HepG2 (cell line): ENCODE data around the gene NOS2. TPM values are rescaled to one million over a fixed set of nuclear protein-coding genes. Genes with fewer than 3 reads are reported as not detected.

Experiments
- ATF7 ChIP-seq, 2 experiments: fragments of 450-650 bp in 1 of 2; sonication (generic) in 1 of 2; formaldehyde crosslinking in 1 of 2; IDR thresholded peaks; 2 replicates each; pipeline versions ENCODE4 v1.4.0 to v1.6.1; 2016 to 2020; ENCODE audit warnings: antibody characterized with exemption in 1 of 2, mild to moderate bottlenecking in 1 of 2, missing genetic modification reagents in 1 of 2
- CBFB ChIP-seq: sonication (generic); formaldehyde crosslinking; IDR thresholded peaks from 2 replicates; pipeline ENCODE4 v1.4.0; 2020; ENCODE audit warnings: missing genetic modification reagents
- CREM ChIP-seq, 2 experiments: sonication (generic) in 1 of 2; formaldehyde crosslinking in 1 of 2; IDR thresholded peaks; 2 replicates each; pipeline versions ENCODE4 v1.4.0 to v1.6.1; 2016 to 2020; ENCODE audit warnings: antibody characterized with exemption in 1 of 2, mild to moderate bottlenecking in 1 of 2, missing genetic modification reagents in 1 of 2
- FOXK1 ChIP-seq: sonication (generic); formaldehyde crosslinking; IDR thresholded peaks from 2 replicates; pipeline ENCODE4 v1.4.0; 2020; ENCODE audit warnings: low read depth, missing genetic modification reagents, borderline replicate concordance
- GABPB1 ChIP-seq: IDR thresholded peaks from 2 replicates; pipeline ENCODE4 v1.6.1; 2016; ENCODE audit warnings: mild to moderate bottlenecking, missing genetic modification reagents, moderate library complexity, missing compliant biosample characterization
- MAFG ChIP-seq: sonication (generic); formaldehyde crosslinking; IDR thresholded peaks from 2 replicates; pipeline ENCODE4 v1.5.1; 2020; ENCODE audit warnings: mild to moderate bottlenecking, missing genetic modification reagents
- PTBP1 ChIP-seq: fragments of 200-400 bp; formaldehyde crosslinking; IDR thresholded peaks from 2 replicates; pipeline ENCODE4 v1.6.1; 2018; ENCODE audit warnings: low read length, low read depth; ENCODE audit not compliant: poor library complexity, severe bottlenecking
- RFXAP ChIP-seq: sonication (generic); formaldehyde crosslinking; IDR thresholded peaks from 2 replicates; pipeline ENCODE4 v1.4.0; 2020; ENCODE audit warnings: missing genetic modification reagents, borderline replicate concordance
- SALL1 ChIP-seq: sonication (generic); formaldehyde crosslinking; IDR thresholded peaks from 2 replicates; pipeline ENCODE4 v1.8.0; 2022; ENCODE audit warnings: mild to moderate bottlenecking, missing genetic modification reagents
- STAG1 ChIP-seq: sonication (generic); formaldehyde crosslinking; IDR thresholded peaks from 2 replicates; pipeline ENCODE4 v1.4.0; 2020; ENCODE audit warnings: missing genetic modification reagents
- ZFY ChIP-seq: sonication (generic); formaldehyde crosslinking; IDR thresholded peaks from 2 replicates; pipeline ENCODE4 v1.4.0; 2020; ENCODE audit warnings: missing genetic modification reagents
- ZMAT3 ChIP-seq: sonication (generic); formaldehyde crosslinking; conservative IDR thresholded peaks from 2 replicates; pipeline ENCODE4 v1.7.0; 2021; ENCODE audit warnings: missing genetic modification reagents
- ZNF354B ChIP-seq: sonication (generic); formaldehyde crosslinking; IDR thresholded peaks from 2 replicates; pipeline ENCODE4 v1.8.0; 2022; ENCODE audit warnings: mild to moderate bottlenecking, missing genetic modification reagents
- ZNF430 ChIP-seq: sonication (generic); formaldehyde crosslinking; IDR thresholded peaks from 2 replicates; pipeline ENCODE4 v1.9.0; 2021; ENCODE audit warnings: mild to moderate bottlenecking, missing genetic modification reagents
- ZNF44 ChIP-seq: sonication (generic); formaldehyde crosslinking; IDR thresholded peaks from 2 replicates; pipeline ENCODE4 v1.5.1; 2020; ENCODE audit warnings: mild to moderate bottlenecking, missing genetic modification reagents
- ZNF468 ChIP-seq: sonication (generic); formaldehyde crosslinking; IDR thresholded peaks from 2 replicates; pipeline ENCODE4 v1.8.0; 2022; ENCODE audit warnings: mild to moderate bottlenecking, moderate library complexity, missing genetic modification reagents
- ZNF546 ChIP-seq: sonication (generic); formaldehyde crosslinking; conservative IDR thresholded peaks from 2 replicates; pipeline ENCODE4 v1.8.1; 2023; ENCODE audit warnings: mild to moderate bottlenecking, missing genetic modification reagents
- ZNF615 ChIP-seq: sonication (generic); formaldehyde crosslinking; IDR thresholded peaks from 2 replicates; pipeline ENCODE4 v1.5.0; 2020; ENCODE audit warnings: mild to moderate bottlenecking, missing genetic modification reagents, borderline replicate concordance
- polyA plus RNA-seq, 8 experiments: library from polyadenylated mRNA; depleted of rRNA in 3 of 8; stranded (reverse) in 7 of 8; unstranded in 1 of 8; fragments of >200 nt; fragmentation: Illumina TruSeq in 4 of 8; extraction: Trizol in 4 of 8; gene quantifications; 2 replicates each; pipeline versions ENCODE4 v1.2.1 to v1.2.3, GENCODE V29; 2011 to 2016; ENCODE audit warnings: low read depth in 4 of 8, missing spikeins in 1 of 8, mixed read lengths in 1 of 8; ENCODE audit not compliant: insufficient read depth in 1 of 8
- total RNA-seq, 5 experiments: library from RNA; depleted of rRNA; stranded (reverse); fragments of >200 nt; fragmentation: Illumina TruSeq; extraction: Trizol; gene quantifications; 2 replicates each; pipeline ENCODE4 v1.2.3, GENCODE V29; 2016; ENCODE audit warnings: low read depth in 1 of 5
- TF ChIP-seq, protein P1 (sequence below): sonication (generic); formaldehyde crosslinking; conservative IDR thresholded peaks from 2 replicates; pipeline ENCODE4 v1.8.1; 2023; ENCODE audit warnings: missing genetic modification reagents
- TF ChIP-seq, protein P2 (sequence below): sonication (generic); formaldehyde crosslinking; IDR thresholded peaks from 2 replicates; pipeline ENCODE4 v1.8.1; 2022; ENCODE audit warnings: mild to moderate bottlenecking, missing genetic modification reagents
- TF ChIP-seq, protein P3 (sequence below): sonication (generic); formaldehyde crosslinking; IDR thresholded peaks from 2 replicates; pipeline ENCODE4 v1.5.0; 2020; ENCODE audit warnings: mild to moderate bottlenecking, missing genetic modification reagents, moderate library complexity
- TF ChIP-seq, protein P4 (sequence below): IDR thresholded peaks from 2 replicates; pipeline ENCODE4 v1.4.0; 2020; ENCODE audit warnings: mild to moderate bottlenecking, missing genetic modification reagents

NOS2 gene
- total and polyA plus RNA-seq, 2 of the 13 experiments (the other 11 are each of a cell fraction or from before 2014, with no cell fraction given) = 0.02 TPM; not detected in 1

DNA sequence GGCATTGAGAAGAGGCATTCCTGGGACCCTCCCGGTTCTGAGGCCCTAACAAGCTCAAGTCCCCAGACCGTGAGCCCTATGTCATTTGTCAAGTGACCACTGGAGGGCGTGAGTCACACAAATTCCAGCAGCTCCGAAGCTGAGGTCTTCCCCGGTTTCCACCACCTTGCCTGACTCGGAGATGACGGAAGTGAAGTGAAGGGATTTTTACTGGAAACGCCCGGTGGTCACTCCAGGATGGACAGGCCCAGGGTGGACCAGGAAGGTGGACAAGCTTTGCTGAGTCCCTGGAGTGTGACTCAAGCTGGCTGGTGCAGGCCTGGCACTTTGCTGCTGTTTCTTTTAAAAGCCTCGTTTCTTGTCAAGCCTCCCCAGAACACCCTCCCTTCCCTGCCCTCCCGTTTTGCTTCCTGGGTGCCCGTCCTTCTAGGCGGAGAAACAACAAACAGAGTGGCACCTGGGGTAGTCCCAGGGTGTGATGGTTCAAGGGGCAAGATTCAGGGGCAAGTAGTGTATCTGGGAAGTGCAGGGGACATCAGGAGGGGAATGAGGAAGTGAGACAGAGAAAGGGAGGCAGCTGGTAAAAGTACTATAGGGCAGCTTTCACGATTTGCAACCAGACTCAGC is 5.3 kb upstream of the NOS2 start (continued):
- TF ChIP-seq, protein P1, sequence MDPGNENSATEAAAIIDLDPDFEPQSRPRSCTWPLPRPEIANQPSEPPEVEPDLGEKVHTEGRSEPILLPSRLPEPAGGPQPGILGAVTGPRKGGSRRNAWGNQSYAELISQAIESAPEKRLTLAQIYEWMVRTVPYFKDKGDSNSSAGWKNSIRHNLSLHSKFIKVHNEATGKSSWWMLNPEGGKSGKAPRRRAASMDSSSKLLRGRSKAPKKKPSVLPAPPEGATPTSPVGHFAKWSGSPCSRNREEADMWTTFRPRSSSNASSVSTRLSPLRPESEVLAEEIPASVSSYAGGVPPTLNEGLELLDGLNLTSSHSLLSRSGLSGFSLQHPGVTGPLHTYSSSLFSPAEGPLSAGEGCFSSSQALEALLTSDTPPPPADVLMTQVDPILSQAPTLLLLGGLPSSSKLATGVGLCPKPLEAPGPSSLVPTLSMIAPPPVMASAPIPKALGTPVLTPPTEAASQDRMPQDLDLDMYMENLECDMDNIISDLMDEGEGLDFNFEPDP = no peak
- TF ChIP-seq RFXAP (0 out of 2 replicates have a peak, but pooled peaks have one; percentile 23), SALL1 (CRISPR knock-in tag) (0 out of 2 replicates have a peak, but pooled peaks have one; percentile 15), PTBP1 (no peak), ZNF354B (CRISPR knock-in tag) (no peak), STAG1 (CRISPR knock-in tag) (peak; percentile 91), ATF7 (IDR thresholded peaks at IDR 0.05) (no peak), ATF7 (CRISPR knock-in tag; IDR thresholded peaks at IDR 0.05) (0 out of 2 replicates have a peak, but pooled peaks have one; percentile 17), MAFG (CRISPR knock-in tag) (no peak), ZNF615 (no peak), ZNF468 (CRISPR knock-in tag) (no peak), CBFB (CRISPR knock-in tag) (no peak), ZFY (CRISPR knock-in tag) (0 out of 2 replicates have a peak, but pooled peaks have one; percentile 16), ZNF44 (CRISPR knock-in tag) (no peak), ZNF430 (CRISPR knock-in tag) (no peak), CREM (IDR thresholded peaks at IDR 0.05) (no peak), CREM (CRISPR knock-in tag; IDR thresholded peaks at IDR 0.05) (no peak), ZMAT3 (CRISPR knock-in tag) (no peak), ZNF546 (CRISPR knock-in tag) (no peak), FOXK1 (CRISPR knock-in tag) (no peak), GABPB1 (CRISPR knock-in tag) (peak; percentile 44; the same call in 1 of the 2 replicates)
- TF ChIP-seq, protein P2, sequence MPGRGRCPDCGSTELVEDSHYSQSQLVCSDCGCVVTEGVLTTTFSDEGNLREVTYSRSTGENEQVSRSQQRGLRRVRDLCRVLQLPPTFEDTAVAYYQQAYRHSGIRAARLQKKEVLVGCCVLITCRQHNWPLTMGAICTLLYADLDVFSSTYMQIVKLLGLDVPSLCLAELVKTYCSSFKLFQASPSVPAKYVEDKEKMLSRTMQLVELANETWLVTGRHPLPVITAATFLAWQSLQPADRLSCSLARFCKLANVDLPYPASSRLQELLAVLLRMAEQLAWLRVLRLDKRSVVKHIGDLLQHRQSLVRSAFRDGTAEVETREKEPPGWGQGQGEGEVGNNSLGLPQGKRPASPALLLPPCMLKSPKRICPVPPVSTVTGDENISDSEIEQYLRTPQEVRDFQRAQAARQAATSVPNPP (CRISPR knock-in tag) = no peak
- TF ChIP-seq, protein P3, sequence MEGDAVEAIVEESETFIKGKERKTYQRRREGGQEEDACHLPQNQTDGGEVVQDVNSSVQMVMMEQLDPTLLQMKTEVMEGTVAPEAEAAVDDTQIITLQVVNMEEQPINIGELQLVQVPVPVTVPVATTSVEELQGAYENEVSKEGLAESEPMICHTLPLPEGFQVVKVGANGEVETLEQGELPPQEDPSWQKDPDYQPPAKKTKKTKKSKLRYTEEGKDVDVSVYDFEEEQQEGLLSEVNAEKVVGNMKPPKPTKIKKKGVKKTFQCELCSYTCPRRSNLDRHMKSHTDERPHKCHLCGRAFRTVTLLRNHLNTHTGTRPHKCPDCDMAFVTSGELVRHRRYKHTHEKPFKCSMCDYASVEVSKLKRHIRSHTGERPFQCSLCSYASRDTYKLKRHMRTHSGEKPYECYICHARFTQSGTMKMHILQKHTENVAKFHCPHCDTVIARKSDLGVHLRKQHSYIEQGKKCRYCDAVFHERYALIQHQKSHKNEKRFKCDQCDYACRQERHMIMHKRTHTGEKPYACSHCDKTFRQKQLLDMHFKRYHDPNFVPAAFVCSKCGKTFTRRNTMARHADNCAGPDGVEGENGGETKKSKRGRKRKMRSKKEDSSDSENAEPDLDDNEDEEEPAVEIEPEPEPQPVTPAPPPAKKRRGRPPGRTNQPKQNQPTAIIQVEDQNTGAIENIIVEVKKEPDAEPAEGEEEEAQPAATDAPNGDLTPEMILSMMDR (CRISPR knock-in tag) = peak; percentile 95
- TF ChIP-seq, protein P4, sequence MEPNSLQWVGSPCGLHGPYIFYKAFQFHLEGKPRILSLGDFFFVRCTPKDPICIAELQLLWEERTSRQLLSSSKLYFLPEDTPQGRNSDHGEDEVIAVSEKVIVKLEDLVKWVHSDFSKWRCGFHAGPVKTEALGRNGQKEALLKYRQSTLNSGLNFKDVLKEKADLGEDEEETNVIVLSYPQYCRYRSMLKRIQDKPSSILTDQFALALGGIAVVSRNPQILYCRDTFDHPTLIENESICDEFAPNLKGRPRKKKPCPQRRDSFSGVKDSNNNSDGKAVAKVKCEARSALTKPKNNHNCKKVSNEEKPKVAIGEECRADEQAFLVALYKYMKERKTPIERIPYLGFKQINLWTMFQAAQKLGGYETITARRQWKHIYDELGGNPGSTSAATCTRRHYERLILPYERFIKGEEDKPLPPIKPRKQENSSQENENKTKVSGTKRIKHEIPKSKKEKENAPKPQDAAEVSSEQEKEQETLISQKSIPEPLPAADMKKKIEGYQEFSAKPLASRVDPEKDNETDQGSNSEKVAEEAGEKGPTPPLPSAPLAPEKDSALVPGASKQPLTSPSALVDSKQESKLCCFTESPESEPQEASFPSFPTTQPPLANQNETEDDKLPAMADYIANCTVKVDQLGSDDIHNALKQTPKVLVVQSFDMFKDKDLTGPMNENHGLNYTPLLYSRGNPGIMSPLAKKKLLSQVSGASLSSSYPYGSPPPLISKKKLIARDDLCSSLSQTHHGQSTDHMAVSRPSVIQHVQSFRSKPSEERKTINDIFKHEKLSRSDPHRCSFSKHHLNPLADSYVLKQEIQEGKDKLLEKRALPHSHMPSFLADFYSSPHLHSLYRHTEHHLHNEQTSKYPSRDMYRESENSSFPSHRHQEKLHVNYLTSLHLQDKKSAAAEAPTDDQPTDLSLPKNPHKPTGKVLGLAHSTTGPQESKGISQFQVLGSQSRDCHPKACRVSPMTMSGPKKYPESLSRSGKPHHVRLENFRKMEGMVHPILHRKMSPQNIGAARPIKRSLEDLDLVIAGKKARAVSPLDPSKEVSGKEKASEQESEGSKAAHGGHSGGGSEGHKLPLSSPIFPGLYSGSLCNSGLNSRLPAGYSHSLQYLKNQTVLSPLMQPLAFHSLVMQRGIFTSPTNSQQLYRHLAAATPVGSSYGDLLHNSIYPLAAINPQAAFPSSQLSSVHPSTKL (CRISPR knock-in tag) = peak; percentile 39; the same call in 1 of the 2 replicates
